GM19463 (cell line): ENCODE measurements around the gene PEF1.

Experiments used
- ATAC-seq: cut with Tn5 transposase; IDR thresholded peaks from one replicate; pipeline ENCODE4 v1.9.1; 2021; ENCODE audit warnings: mild to moderate bottlenecking, moderate library complexity; ENCODE audit not compliant: unreplicated experiment

The PEF1 gene

DNA sequence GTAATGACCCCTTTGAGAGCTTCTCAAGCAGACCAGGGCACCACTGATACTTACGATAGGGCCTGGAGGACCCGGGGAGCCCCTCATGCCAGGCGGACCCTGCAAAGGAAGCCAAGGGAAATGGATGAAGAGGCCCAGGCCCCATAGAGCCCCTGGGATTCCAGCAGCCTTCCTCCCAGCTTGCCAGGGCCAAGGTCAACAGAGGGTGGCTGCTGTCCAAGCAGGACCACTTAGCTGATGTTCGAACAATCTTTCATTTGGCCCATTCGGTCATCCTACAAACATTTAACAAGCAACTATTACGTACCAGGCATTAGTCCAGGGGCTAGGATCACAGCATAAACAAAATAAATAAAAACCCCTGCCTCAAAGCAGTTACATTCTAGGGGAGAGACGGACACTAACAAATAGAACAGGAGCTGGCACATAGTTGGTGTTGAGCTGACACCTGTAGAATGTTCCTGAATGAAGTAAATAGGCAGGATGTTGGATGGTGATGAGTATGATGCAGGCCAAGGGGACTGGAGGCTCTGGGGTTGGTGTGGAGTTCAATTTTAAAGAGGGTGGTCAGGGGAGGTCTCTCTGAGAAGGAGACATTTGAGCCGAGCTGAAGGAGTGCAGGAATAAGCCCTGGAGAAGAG is 27.0 kb upstream of the PEF1 start:
- ATAC-seq, result no peak

DNA sequence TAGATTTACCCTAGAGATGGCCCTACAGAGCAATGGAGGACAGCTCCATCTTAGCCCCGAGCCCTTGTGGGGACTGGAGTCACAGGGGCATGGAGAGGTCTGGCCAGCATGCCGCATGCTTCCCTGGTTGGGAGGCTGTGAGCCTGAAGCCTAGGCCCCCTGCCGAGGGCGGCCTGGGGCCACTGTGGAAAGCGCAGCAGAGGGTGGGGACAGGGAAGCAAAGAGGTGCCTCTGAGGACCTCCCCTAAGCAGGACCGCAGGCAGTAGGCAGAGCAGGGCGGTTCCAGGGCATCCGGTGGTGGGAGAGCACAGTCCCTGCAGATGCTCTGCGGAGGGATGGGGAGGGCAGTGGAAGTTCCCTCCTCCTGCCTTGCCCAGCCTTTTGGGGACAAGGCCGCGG is 26.5 kb upstream of the PEF1 start:
- no peak for ATAC-seq

DNA sequence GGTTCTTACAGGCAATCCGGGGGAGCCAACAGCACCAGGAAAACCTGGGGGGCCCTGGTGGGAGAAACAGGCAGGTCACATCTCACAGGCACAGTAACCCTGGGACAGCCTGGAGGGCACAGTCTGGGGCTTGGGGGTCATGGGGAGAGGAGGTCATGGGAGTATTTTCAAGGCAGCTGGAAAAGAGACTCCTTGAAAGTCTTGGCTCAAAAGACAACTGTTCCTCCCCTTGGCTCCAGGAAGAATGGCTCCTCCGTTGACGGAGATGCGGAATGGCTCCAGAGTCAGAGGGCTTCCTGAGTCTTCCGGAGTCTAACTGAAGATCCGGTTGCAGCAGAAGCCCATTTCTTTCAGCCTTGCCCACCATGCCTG is 25.9 kb upstream of the PEF1 start:
- ATAC-seq, result no peak

DNA sequence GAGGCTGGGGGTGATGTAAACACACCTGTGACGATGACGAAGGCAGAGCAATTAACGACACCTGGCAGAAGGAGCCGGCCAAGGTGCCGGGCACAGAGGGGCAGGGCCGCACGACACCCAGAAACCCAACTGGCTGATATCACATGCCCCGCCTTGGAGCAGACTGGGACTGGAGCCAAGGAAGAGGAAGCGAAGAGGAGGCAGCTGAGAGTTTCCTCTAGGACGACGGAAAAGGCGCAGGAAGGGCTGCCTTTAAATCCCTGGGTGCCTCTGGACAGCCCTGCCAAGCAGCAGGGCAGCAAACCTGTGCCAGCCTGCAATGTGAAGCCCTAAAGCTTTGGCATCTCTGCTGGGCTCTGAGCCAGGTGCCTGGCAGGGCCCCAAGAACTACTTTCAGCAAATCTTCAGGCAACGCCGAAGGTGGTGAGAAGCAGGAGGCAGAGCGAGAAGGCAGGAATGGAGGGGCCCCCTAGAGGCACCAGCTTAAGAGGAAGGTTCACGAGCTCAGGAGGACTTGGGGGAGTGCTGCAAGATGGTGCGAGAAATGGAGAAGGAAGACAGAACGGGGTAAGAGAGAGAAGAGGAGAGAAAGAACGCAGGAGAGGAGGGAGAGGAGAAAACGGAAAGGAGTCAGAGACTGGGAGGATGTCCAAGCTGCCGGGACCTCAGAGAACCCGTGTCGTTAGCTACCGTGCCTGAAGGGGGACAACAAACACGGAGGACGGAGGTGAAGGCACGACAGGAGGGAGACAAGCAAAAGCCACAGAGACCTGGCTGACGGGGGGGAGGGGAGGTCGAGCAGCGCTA is 25.3 kb upstream of the PEF1 start:
- ATAC-seq, result no peak

DNA sequence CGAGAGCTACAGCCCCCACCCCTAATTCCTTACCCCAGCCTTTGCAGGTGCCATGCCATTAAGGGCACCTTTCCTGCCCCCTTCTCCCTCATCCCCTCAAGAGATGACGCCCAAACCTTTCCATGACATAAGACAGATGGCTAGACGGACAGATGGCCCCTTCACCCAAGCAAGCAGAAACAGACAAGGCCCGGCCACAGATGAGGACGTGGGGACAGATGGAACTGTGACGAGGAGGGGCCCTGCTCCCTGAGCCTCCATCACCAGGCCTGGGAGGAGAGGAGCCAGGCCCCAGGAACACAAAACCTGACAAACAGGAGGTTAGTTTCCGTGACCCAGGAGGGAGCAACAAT is 24.7 kb upstream of the PEF1 start:
- ATAC-seq, result no peak

DNA sequence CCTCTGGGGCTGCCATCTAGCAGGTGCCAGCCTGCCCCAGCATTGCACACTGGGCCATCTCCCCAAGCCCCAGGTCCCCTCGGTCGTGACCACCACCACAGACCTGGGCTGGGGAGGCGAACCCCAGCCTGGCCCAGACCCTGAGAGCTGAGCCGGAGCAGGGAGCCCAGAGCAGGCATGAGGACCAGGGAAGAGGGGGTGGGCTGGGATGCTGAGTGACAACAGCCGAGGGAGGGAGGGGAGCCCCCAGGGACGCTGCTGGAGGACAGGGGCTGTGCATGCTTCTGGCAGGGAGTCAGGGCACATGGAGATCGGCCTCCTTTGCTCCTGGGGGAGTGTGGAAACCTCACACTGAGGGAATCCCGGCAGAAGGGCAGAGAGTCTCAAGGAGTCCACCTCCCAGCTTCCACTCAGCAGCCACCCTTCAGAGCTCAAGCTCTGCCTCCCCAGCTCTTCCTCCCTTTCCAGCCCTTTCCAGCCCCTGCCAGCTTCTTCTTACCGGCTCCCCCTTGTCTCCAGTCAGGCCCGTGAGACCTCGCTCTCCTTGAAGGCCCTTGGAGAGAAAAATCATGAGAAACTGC is 23.7 kb upstream of the PEF1 start:
- ATAC-seq, result no peak

DNA sequence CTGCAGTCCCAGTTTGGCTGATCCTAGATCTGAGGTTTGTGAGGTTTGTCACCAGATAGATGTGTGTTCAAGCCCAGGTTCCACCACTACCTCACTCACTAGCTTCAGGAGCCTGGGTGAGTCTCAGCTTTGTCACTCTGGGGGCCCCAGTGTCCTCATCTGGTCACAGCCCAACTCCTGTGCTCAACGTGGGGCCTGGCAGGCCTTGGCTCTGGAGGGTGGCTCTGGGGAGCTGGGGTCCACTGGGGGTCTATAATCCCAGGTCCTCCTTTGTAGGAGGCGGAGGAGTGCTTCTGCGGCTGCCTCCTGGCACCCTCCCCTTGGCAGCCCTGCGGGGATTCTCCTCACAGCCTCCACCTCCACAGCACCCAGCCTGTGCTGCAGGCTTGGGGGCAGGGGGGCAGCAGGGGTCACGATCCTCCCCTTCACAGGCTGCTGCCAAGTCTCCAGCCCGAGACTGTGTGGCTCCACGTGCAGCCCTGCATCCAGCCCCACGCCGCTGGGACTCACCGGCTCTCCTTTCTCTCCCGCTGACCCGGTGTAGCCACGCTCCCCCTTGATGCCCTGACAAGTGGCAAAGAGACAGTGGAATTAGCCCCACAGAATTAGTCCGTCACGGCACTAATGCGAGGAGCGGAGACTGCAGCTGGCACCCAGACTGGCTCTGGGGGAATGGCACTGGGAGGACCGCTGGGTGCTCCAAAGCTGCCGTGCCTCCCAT is 22.5 kb upstream of the PEF1 start:
- ATAC-seq, result no peak

DNA sequence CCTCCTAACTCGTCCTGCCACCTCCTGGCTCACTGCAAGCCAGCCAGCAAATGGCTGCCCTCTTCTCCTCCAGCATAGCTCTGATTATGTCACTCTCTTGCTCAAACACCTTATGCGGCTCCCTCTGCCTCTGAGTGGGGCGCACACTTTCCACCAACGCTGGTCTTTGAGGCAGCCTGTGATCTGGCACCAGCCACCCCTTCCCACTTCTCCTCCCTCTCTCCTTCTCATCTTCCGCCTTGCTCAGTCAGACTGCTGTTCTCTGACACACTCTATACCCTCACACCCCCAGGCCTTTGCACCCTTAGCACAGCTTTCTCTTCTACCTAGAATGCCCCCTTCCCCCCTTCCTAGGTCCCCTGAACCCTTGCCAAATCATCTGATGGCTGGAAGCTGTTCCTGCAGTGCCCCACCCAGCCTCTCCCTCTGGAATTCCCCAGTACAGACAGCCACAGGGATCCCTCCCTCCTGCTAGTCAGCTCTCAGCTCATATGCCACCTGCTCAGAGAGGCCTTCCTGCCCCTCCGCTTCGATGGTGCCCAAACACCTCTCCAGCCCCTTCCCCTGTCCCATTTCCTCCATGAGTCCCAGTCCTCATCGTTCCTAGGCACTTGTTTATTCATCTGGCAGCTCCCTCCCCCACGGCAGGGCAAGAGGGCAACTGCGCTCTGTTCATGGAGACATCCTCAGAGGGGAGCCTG is 21.7 kb upstream of the PEF1 start:
- no peak for ATAC-seq

DNA sequence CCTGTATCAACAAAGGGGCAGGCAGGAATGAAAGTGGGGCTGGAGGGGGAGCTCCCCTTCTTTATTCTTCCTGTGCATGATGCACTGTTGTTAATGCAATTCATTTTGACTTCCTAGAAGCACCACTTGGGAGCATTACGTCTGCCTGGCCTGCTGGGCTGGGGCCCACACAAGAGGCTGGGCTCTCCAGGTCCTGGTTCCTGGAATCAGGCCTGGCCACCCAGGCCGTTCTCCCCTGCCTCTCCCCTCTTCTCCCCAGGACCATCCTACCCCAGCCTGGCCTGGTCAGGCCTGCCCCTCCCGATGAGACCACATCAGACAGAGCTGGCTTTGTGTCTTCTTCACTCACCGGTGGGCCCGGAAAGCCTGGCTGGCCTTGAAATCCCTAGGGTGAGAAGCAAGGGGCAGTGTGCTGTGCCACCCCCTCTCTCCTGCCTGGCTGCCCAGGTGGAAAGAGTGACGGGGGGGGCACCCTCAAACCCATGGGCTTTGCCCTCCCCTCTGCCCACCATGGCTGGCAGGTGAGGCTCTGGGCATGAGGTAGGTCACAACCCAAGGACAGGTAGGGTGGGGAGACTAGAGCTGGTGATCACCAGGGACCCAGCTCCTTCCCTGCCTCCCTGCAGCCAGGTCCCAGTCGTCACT is 20.7 kb upstream of the PEF1 start:
- no peak for ATAC-seq

DNA sequence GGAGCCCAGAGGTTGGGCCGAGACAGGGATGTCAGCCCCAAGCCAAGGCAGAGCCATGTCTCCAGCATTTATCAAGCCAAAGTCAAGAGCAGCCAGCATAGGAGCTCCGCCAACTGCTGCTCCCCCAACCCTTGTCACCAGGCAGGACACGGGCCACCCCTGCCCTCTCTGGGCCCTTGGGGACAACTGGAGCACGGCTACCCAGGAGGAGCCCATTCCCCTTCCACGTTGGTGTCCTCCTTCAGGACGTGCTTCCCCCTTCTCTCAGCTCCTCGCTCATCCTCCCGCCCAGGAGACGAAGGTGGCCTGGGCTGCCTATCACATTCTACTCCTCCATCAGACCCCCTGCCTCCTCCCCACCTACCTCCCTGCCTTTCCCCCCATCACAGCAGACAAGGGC is 19.9 kb upstream of the PEF1 start:
- ATAC-seq, result no peak

DNA sequence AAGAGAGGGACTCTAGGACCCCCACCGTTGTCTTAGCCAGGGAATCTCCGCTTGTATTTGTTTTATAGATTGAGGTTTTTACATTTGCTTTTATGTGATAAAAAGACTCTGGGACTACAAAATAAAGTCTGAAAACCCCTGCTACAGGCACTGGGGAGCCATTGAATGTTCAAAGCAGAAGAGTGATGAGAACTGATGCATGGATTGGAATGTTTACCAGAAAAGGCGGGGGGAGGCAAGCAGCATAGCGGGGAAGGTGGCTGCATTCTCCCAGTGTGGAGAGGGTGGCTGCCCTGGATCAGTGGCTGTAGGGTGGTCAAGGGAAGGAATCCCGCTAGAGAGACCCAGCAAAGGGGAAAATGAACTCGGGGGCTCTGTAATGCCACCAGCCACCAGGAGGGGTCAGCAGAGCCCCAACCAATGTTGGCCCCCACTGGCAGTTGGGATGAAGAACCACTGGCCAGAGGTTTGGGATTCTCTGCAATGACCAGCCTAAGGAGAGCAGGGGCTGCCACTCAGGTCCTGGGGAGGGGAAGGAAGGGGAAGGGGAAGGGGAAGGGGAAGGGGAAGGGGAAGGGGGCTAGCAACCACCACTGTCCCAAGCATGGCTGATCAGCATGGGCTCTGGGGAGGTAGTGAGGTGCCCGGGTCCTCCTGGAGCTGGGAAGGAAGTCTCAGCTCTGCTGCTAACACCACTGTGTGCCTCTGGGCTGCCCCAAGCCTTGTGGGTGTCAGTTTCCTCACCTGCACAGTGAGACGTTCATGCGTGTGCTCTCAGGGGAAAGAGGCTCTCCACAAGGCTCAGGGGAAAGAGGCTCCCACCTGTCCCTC is 19.2 kb upstream of the PEF1 start:
- no peak for ATAC-seq

DNA sequence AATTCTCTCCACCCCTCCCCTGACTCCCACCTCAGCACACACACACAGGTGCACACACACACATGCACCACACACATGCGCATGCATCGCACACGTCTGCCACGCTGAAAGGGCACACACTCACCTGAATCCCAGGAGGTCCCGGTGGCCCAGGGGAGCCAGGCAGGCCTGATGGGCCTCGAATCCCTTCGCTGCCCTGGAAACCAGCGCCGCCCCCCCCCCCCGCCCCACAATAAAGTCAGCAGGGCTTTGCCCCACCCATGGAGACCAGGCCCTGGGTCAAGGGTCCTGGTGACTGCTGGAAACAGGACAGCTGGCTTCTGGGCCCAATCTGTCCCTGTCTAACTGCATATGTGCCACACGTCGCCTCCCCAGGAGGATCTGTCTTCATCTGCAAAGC is 17.8 kb upstream of the PEF1 start:
- ATAC-seq, result no peak

DNA sequence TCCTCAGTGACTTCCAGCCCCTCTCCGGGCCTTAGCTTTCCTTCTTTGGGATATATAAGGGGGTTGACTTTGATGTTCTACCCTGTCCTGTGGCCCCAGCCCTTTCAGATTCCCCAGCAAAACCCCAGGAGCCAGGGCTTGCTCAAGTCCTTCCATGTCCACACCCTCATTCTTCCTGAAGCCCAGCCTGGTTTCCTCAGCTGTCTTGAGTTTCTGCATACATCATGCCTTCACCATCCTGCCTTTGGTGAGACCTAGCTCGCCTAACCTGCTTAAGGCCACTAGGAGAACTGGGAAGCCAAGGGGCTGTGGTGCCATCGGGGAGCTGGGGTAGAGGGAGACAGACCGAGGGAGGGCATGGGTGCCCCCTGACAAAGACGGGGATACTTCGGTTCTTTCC is 17.2 kb upstream of the PEF1 start:
- ATAC-seq, result no peak

DNA sequence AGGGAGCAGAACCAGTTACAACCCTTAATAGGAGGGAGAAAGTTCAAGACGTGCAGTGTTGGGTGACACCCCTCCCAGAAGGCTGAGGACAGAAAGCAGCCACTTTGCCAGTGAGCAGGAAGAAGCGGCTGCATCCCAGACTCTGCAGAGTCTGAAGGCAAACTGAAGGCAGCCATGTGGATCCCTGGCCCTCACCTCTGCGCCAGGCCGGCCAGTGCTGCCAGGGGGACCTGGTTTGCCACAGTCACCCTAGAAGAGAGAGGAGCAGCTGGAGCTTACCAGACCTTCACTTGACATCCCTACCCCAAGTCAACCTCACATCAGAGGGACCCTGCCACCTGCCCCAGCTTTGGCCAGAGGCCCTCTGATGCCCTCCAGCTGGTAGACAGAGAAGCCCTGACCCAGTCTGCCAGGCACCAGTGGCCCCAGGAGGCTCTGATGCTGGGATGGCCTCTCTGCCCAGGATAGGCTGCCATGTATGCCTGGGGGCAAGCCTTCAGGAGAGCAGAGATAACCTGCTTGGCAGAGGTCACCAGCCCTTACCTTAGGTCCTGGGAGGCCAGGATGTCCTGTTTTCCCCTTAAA is 16.3 kb upstream of the PEF1 start:
- ATAC-seq, result no peak

DNA sequence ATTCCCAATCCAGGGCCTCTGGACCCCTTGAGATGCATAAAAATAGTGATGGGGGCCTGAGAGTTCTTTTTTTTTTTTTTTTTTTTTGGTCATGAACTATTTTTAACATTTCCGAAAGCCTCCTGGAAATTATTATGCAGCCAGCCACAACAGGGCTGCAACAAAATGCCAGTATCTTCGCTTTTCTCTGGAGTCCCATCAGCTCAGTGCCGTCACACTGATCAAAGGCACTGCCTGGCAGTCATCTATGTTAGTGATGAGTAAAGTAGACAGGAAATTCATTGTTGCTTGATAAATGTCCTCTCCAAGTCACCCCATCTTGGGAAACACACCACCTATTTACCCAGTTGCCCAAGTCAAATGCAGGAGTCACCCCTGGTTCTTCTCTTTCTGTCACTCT is 15.2 kb upstream of the PEF1 start:
- ATAC-seq, result no peak

DNA sequence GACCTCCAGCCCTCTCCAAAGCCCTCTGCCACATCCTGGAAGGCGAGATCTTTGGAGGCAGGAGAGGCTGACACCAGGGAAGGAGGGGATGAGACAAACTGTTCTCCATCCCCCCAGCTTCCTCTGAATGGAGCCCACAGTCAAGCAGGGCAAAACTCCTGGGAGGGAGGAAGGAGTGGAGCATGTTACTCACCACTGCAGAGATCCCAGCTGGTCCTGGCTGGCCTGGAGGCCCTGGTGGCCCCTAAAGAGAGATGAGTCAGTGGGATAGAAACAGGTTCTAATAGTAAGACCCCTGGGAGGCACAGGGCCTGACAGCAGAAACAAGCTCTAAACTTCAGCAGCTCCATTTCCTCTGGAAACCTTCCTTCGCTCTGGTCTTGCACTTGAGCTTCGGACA is 14.0 kb upstream of the PEF1 start:
- no peak for ATAC-seq

DNA sequence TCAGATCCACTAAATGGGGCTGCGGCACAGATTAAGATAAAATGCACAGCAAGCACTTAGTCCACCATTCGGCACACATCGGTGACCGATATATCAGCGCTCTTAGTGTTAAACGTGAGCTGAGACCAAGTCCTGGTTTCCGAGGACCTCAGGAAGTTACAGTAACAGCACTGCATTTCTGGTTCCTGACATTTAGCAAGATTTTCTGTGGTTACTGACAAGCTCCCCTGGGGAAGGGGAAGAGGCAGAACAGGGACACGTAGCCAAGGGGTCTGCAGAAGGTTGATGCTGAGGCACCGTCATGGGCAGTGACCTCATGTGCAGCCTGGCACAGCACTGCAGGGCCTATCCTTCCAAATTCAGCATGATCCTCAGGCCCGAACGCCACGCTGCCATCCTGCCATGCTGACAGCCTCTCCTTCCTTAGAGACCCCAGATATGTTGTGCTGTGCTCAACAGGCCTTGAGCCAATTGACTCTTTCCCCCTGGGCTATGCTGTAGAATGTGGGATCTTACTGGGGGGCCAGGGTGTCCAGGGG is 13.4 kb upstream of the PEF1 start:
- no peak for ATAC-seq

DNA sequence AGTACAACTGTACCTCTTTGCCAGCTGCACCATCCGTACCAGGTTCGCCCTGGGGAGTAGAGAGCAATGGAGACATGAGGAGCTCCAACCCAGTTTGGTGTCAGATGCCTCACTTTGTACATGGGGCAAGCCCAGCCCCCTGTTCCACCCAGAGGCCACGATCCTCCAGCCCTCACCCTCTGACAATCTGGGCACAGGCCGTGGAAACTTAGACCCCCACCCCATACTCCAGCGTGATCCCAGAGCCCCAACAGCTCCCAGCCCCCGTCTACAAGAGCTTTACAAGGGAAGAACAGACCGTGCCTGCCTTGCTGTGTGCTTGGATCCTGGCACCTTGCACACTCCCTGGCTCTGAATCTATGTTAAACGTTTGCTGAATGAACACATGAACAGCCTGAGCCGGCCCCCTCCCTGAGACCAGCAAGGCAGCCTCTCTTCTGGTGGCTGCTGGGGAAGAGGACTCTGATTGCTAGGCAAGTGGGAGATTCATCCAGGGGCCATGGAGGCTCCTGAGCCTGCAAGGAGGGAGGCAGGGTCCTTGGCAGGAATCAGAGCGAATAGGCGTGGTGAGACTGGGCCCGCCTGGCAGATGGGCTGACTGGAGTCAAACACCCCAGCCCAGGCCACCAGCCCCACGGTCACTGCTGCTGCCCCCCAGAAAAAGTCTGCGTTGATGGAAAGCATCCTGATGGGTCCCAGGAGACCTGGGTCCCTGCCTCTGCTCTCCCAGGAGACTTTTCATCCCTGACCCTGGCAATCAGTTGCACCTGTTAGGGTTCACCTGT is 12.5 kb upstream of the PEF1 start:
- no peak for ATAC-seq

DNA sequence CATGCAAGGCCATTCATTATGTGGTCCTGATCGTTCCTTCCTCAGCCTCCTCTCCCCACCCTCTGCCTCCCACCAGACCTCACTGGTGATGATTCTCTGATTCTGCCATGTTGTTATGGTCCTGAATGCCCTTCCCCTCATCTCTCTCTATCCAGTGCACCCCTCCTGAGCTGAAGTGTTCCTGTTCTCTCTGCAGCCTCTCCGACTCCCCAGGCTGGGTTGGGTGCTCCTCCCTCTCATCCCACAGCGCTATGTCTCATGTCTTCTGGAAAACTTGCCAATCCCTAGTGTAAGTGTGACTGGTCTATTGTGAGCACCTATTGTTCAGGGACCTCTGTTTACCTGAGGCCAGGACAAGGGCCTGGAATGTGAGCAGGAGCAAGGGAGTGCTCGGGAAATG is 11.1 kb upstream of the PEF1 start:
- ATAC-seq, result no peak
